22Rv1 (cell line): ENCODE data around the gene GSTA5.

Source experiments
- CTCF ChIP-seq: fragments of 450-650 bp; IDR thresholded peaks from 2 replicates; pipeline ENCODE4 v1.5.1; 2017; ENCODE audit warnings: mild to moderate bottlenecking
- ZFX ChIP-seq: fragments of 450-650 bp; IDR thresholded peaks from 2 replicates; pipeline ENCODE4 v1.6.1; 2017; ENCODE audit warnings: antibody characterized with exemption, borderline replicate concordance

GRCh38 chr6:52840763-52841585 is at the start of gene GSTA5:
- TF ChIP-seq CTCF (no peak), ZFX (no peak)
